GM18951 (cell line): Measurements from ENCODE around the gene LHX3.

Source experiments
- POLR2A ChIP-seq: IDR thresholded peaks from 4 replicates; pipeline ENCODE4 v1.6.1; 2011; ENCODE audit warnings: mild to moderate bottlenecking; ENCODE audit not compliant: insufficient read length, insufficient read depth; ENCODE audit errors: extremely low read depth
- in situ Hi-C: fragments of 300-500 bp; cut with MboI; formaldehyde crosslinking; loops from one replicate; pipeline ENCODE4 v1.12.0; 2022; ENCODE audit warnings: low sequenced_read_pairs, mixed read lengths, inconsistent platforms; ENCODE audit not compliant: unreplicated experiment

LHX3 gene

GRCh38 chr9:136235709-136236455 is 31.0 kb upstream of the LHX3 start:
- in situ Hi-C loops, result no loop called here
- TF ChIP-seq POLR2A, result no peak

- in situ Hi-C loops, result no loop called here
- no peak for TF ChIP-seq POLR2A
These were observed 30.2 kb upstream of the LHX3 start for GRCh38 chr9:136235171-136235570.

- no peak for TF ChIP-seq POLR2A
- in situ Hi-C loops, result no loop called here
These were observed 29.7 kb upstream of the LHX3 start for GRCh38 chr9:136234597-136234996.

- in situ Hi-C loops, result no loop called here
These were observed 28.9 kb upstream of the LHX3 start for GRCh38 chr9:136233868-136234267.

GRCh38 chr9:136233411-136233810 is 28.5 kb upstream of the LHX3 start:
- no peak for TF ChIP-seq POLR2A
- in situ Hi-C loops, result no loop called here

More at GRCh38 chr9:136233868-136234267, 28.9 kb upstream of the LHX3 start:
- no peak for TF ChIP-seq POLR2A

GRCh38 chr9:136232969-136233368 is 28.0 kb upstream of the LHX3 start:
- in situ Hi-C loops, result no loop called here

GRCh38 chr9:136231478-136232297 is 26.8 kb upstream of the LHX3 start:
- TF ChIP-seq POLR2A, result no peak
- in situ Hi-C loops, result no loop called here

More at GRCh38 chr9:136232969-136233368, 28.0 kb upstream of the LHX3 start:
- TF ChIP-seq POLR2A, result no peak

GRCh38 chr9:136230773-136231172 is 25.8 kb upstream of the LHX3 start:
- in situ Hi-C loops, result no loop called here
- TF ChIP-seq POLR2A, result no peak

- TF ChIP-seq POLR2A, result no peak
- in situ Hi-C loops, result no loop called here
These were observed 25.4 kb upstream of the LHX3 start for GRCh38 chr9:136230365-136230764.

- in situ Hi-C loops, result no loop called here
These were observed 24.5 kb upstream of the LHX3 start for GRCh38 chr9:136229096-136230065.

GRCh38 chr9:136228107-136228875 is 23.4 kb upstream of the LHX3 start:
- no peak for TF ChIP-seq POLR2A
- in situ Hi-C loops, result no loop called here

More at GRCh38 chr9:136229096-136230065, 24.5 kb upstream of the LHX3 start:
- TF ChIP-seq POLR2A, result no peak
